GM18519 (cell line): Measurements from ENCODE around the gene DTX4.

Experiments used
- ATAC-seq: cut with Tn5 transposase; IDR thresholded peaks from one replicate; pipeline ENCODE4 v1.9.1; 2021; ENCODE audit warnings: mild to moderate bottlenecking, moderate library complexity; ENCODE audit not compliant: unreplicated experiment, low FRiP score

Gene DTX4

GRCh38 chr11:59172345-59173079, 580 bp downstream of the DTX4 start:
- ATAC-seq: peak; percentile 33

- no peak for ATAC-seq
Observed at GRCh38 chr11:59173080-59173963, 1.4 kb downstream of the DTX4 start.

- no peak for ATAC-seq
Observed at GRCh38 chr11:59173964-59174663, 2.2 kb downstream of the DTX4 start.

- ATAC-seq: no peak
Observed at GRCh38 chr11:59174664-59175033, 2.7 kb downstream of the DTX4 start.

- no peak for ATAC-seq
Observed at GRCh38 chr11:59175091-59175501, 3.2 kb downstream of the DTX4 start.

GRCh38 chr11:59176330-59176729, 4.4 kb downstream of the DTX4 start:
- no peak for ATAC-seq

- no peak for ATAC-seq
Observed at GRCh38 chr11:59178402-59178801, 6.5 kb downstream of the DTX4 start.

- ATAC-seq: no peak
Observed at GRCh38 chr11:59179121-59179520, 7.2 kb downstream of the DTX4 start.

- ATAC-seq: no peak
Observed at GRCh38 chr11:59180168-59180776, 8.3 kb downstream of the DTX4 start.

GRCh38 chr11:59180907-59181306, 9.0 kb downstream of the DTX4 start:
- ATAC-seq: no peak

- no peak for ATAC-seq
Observed at GRCh38 chr11:59181746-59182456, 10.0 kb downstream of the DTX4 start.

GRCh38 chr11:59182457-59183151, 10.7 kb downstream of the DTX4 start:
- no peak for ATAC-seq

- no peak for ATAC-seq
Observed at GRCh38 chr11:59183771-59184170, 11.8 kb downstream of the DTX4 start.

GRCh38 chr11:59184691-59185339, 12.9 kb downstream of the DTX4 start:
- ATAC-seq: no peak

GRCh38 chr11:59185386-59185945, 13.5 kb downstream of the DTX4 start:
- ATAC-seq: no peak

- ATAC-seq: peak; percentile 65
Observed at GRCh38 chr11:59186130-59186594, 14.2 kb downstream of the DTX4 start.

GRCh38 chr11:59187035-59187434, 15.1 kb downstream of the DTX4 start:
- no peak for ATAC-seq

- ATAC-seq: no peak
Observed at GRCh38 chr11:59187587-59187986, 15.7 kb downstream of the DTX4 start.

GRCh38 chr11:59188954-59189353, 17.0 kb downstream of the DTX4 start:
- no peak for ATAC-seq
